Sigmoid colon (tissue), 7 donors: ENCODE data around the gene PTPRD. TPM values are rescaled to one million over a fixed set of nuclear protein-coding genes. Genes with fewer than 3 reads are reported as not detected.

Source experiments
- DNase-seq: peaks from one replicate; pipeline ENCODE4 v3.0.0-alpha.2; 2019
- H3K27ac ChIP-seq, 4 donors: fragments of 200-600 bp; sonication (generic); one replicate each; pipeline ENCODE4 v1.5.1; 2016 to 2019; ENCODE audit warnings: mild to moderate bottlenecking in 1 of 4
- H3K27me3 ChIP-seq, 3 donors: fragments of 200-600 bp; sonication (generic); one replicate each; pipeline ENCODE4 v1.5.1; 2019; ENCODE audit warnings: mild to moderate bottlenecking in 1 of 3
- H3K36me3 ChIP-seq, 4 donors: fragments of 200-600 bp; sonication (generic); one replicate each; pipeline ENCODE4 v1.5.1; 2016 to 2019
- H3K4me1 ChIP-seq, 4 donors: fragments of 200-600 bp; sonication (generic); one replicate each; pipeline ENCODE4 v1.5.1; 2017 to 2019
- H3K4me3 ChIP-seq, 4 donors: fragments of 200-600 bp; sonication (generic); one replicate each; pipeline ENCODE4 v1.5.1; 2017 to 2019; ENCODE audit warnings: mild to moderate bottlenecking in 2 of 4, moderate library complexity in 1 of 4
- H3K9me3 ChIP-seq, 4 donors: fragments of 200-600 bp in 3 of 4; sonication (generic) in 3 of 4; one replicate each; pipeline versions ENCODE4 v1.5.1 to v1.6.1; 2013 to 2019
- CTCF ChIP-seq, 4 experiments: fragments of 450-650 bp in 3 of 4; fragments of 200-600 bp in 1 of 4; IDR thresholded peaks; one replicate each; pipeline ENCODE4 v1.5.1; 2016 to 2019; ENCODE audit warnings: antibody characterized with exemption in 4 of 4, mild to moderate bottlenecking in 3 of 4, moderate library complexity in 2 of 4
- EP300 ChIP-seq, 4 donors: sonication (generic); formaldehyde crosslinking; IDR thresholded peaks; one replicate each; pipeline ENCODE4 v1.6.1; 2017; ENCODE audit warnings: antibody characterized with exemption in 4 of 4
- POLR2A ChIP-seq, 2 donors: fragments of 450-650 bp; IDR thresholded peaks; one replicate each; pipeline ENCODE4 v1.6.1; 2016; ENCODE audit warnings: antibody characterized with exemption in 2 of 2, mild to moderate bottlenecking in 2 of 2, moderate library complexity in 2 of 2
- POLR2AphosphoS5 ChIP-seq, 4 donors: sonication (generic); formaldehyde crosslinking; IDR thresholded peaks; one replicate each; pipeline ENCODE4 v1.6.1; 2017; ENCODE audit warnings: antibody characterized with exemption in 4 of 4
- WGBS, 2 donors: extraction: QIAGEN DNeasy Blood & Tissue Kit; methylation state at CpG; one replicate each; pipeline ENCODE4 v1.1.7; 2013; 5-methylcytosine and 5-hydroxymethylcytosine counted together
- intact Hi-C: fragments of 100-400 bp; cut with DNase I; formaldehyde crosslinking; loops from one replicate; pipeline ENCODE4 v1.15.1; 2023
- polyA plus RNA-seq, 3 donors: library from polyadenylated mRNA; stranded (reverse); fragments of 200-250 nt; gene quantifications; one replicate each; pipeline ENCODE4 v1.2.3, GENCODE V29; 2013
- total RNA-seq, 4 donors: library from RNA; depleted of rRNA; stranded (reverse); fragments of >200 nt; gene quantifications; one replicate each; pipeline ENCODE4 v1.1.0, GENCODE V29; 2016
- donor health status: healthy with polysubstance abuse.
- donor health status: Bipolar disorder and iron deficiency.
- donor health status: healthy.

The PTPRD gene
- total and polyA plus RNA-seq, 7 donors, result 1.2 to 18.3 (median 6.3) TPM

GRCh38 chr9:8802242-8802641 lies 1810.6 kb downstream of the PTPRD start:
- Histone ChIP-seq H3K36me3 (no peaks in the 10 kb centered on the region), H3K4me1 (no peaks in the 10 kb centered on the region), H3K4me3 (no peak overlapping the region), H3K9me3 (no peaks in the 10 kb centered on the region), H3K27ac (no peak overlapping the region), H3K27me3 (no peaks in the 10 kb centered on the region)
- no peak for TF ChIP-seq POLR2AphosphoS5 (IDR thresholded peaks at IDR 0.05)
- no peak for TF ChIP-seq POLR2A (IDR thresholded peaks at IDR 0.05)
- no peak for TF ChIP-seq EP300 (IDR thresholded peaks at IDR 0.05)
- 25 to 75% methylated on average over 4 of the region's 4 CpGs for WGBS, 2 donors
- intact Hi-C loops, result no loop called here
- no peak for DNase-seq

GRCh38 chr9:8800196-8800595 lies 1812.6 kb downstream of the PTPRD start:
- Histone ChIP-seq H3K36me3 (no peaks in the 10 kb centered on the region), H3K27ac (no peak overlapping the region), H3K4me1 (no peaks in the 10 kb centered on the region), H3K27me3 (no peaks in the 10 kb centered on the region), H3K4me3 (no peak overlapping the region), H3K9me3 (peaks cover 0 to 1% (median 0%) of the 10 kb centered on the region in 4 donors)
- no peak for DNase-seq
- 87 to 91% methylated on average over 3 of the region's 3 CpGs for WGBS, 2 donors
- TF ChIP-seq EP300 (IDR thresholded peaks at IDR 0.05) (no peak), POLR2A (IDR thresholded peaks at IDR 0.05) (no peak), CTCF (IDR thresholded peaks at IDR 0.05) (no peak), POLR2AphosphoS5 (IDR thresholded peaks at IDR 0.05) (no peak)
- intact Hi-C loops, result no loop called here

- Histone ChIP-seq H3K36me3 (no peaks in the 10 kb centered on the region), H3K9me3 (peaks cover 0 to 2% (median 0%) of the 10 kb centered on the region in 4 donors), H3K27me3 (no peaks in the 10 kb centered on the region), H3K27ac (no peak overlapping the region), H3K4me1 (no peaks in the 10 kb centered on the region), H3K4me3 (no peak overlapping the region)
- intact Hi-C loops, result no loop called here
- no peak for TF ChIP-seq POLR2AphosphoS5 (IDR thresholded peaks at IDR 0.05)
- TF ChIP-seq EP300 (IDR thresholded peaks at IDR 0.05), result no peak
- TF ChIP-seq CTCF (IDR thresholded peaks at IDR 0.05), result no peak
- no peak for TF ChIP-seq POLR2A (IDR thresholded peaks at IDR 0.05)
- no peak for DNase-seq
These were observed 1813.2 kb downstream of the PTPRD start for GRCh38 chr9:8799615-8800014.

GRCh38 chr9:8799206-8799605 lies 1813.6 kb downstream of the PTPRD start:
- DNase-seq, result no peak
- no peaks in the 10 kb centered on the region for H3K4me1 ChIP-seq
- no peak for TF ChIP-seq EP300 (IDR thresholded peaks at IDR 0.05)
- TF ChIP-seq CTCF (IDR thresholded peaks at IDR 0.05), result no peak
- no peak for TF ChIP-seq POLR2AphosphoS5 (IDR thresholded peaks at IDR 0.05)
- TF ChIP-seq POLR2A (IDR thresholded peaks at IDR 0.05), result no peak
- intact Hi-C loops, result no loop called here
- H3K27me3 ChIP-seq, result no peaks in the 10 kb centered on the region
- no peak overlapping the region for H3K27ac ChIP-seq
- peaks cover 0 to 2% (median 0%) of the 10 kb centered on the region in 4 donors for H3K9me3 ChIP-seq
- H3K36me3 ChIP-seq, result no peaks in the 10 kb centered on the region
- no peak overlapping the region for H3K4me3 ChIP-seq

GRCh38 chr9:8784838-8785237 lies 1828.0 kb downstream of the PTPRD start:
- Histone ChIP-seq H3K4me1 (no peaks in the 10 kb centered on the region), H3K4me3 (no peak overlapping the region), H3K9me3 (no peaks in the 10 kb centered on the region), H3K36me3 (no peaks in the 10 kb centered on the region), H3K27ac (no peak overlapping the region), H3K27me3 (no peaks in the 10 kb centered on the region)
- WGBS, 2 donors, result 80 to 85% methylated on average over 2 of the region's 2 CpGs
- intact Hi-C loops, result no loop called here
- no peak for DNase-seq
- TF ChIP-seq POLR2AphosphoS5 (IDR thresholded peaks at IDR 0.05) (no peak), EP300 (IDR thresholded peaks at IDR 0.05) (no peak), POLR2A (IDR thresholded peaks at IDR 0.05) (no peak), CTCF (IDR thresholded peaks at IDR 0.05) (no peak)
